Measurements from ENCODE around the gene PPP1R3C.

The PPP1R3C gene

GRCh38 chr10:91593366-91593765 lies 39.5 kb downstream of the PPP1R3C start:
- TF ChIP-seq CTCF (IDR thresholded peaks at IDR 0.05; ENCODE audit: low read length, missing control alignments): no peak
- no peak for DNase-seq (ENCODE audit: low read depth)
- no peak overlapping the region for H3K4me3 ChIP-seq (replicated peaks; ENCODE audit: low read depth, low read length)

GRCh38 chr10:91592266-91592975 lies 40.5 kb downstream of the PPP1R3C start:
- no peak overlapping the region for H3K4me3 ChIP-seq (replicated peaks; ENCODE audit: low read depth, low read length)
- no peak for DNase-seq (ENCODE audit: low read depth)
- no peak for TF ChIP-seq CTCF (IDR thresholded peaks at IDR 0.05; ENCODE audit: low read length, missing control alignments)

GRCh38 chr10:91591797-91592174 lies 41.1 kb downstream of the PPP1R3C start:
- no peak for TF ChIP-seq CTCF (IDR thresholded peaks at IDR 0.05; ENCODE audit: low read length, missing control alignments)
- H3K4me3 ChIP-seq (replicated peaks; ENCODE audit: low read depth, low read length): no peak overlapping the region
- DNase-seq (ENCODE audit: low read depth): no peak

- no peak overlapping the region for H3K4me3 ChIP-seq (replicated peaks; ENCODE audit: low read depth, low read length)
- TF ChIP-seq CTCF (IDR thresholded peaks at IDR 0.05; ENCODE audit: low read length, missing control alignments): no peak
- peak; percentile 72 for DNase-seq (ENCODE audit: low read depth)
These were observed 41.7 kb downstream of the PPP1R3C start for GRCh38 chr10:91590904-91591796.

- no peak for TF ChIP-seq CTCF (IDR thresholded peaks at IDR 0.05; ENCODE audit: low read length, missing control alignments)
- DNase-seq (ENCODE audit: low read depth): peak; percentile 88
- H3K4me3 ChIP-seq (replicated peaks; ENCODE audit: low read depth, low read length): no peak overlapping the region
These were observed 42.5 kb downstream of the PPP1R3C start for GRCh38 chr10:91590142-91590903.

GRCh38 chr10:91589658-91590035 lies 43.2 kb downstream of the PPP1R3C start:
- no peak overlapping the region for H3K4me3 ChIP-seq (replicated peaks; ENCODE audit: low read depth, low read length)

More at GRCh38 chr10:91589658-91590035, 43.2 kb downstream of the PPP1R3C start:
- DNase-seq (ENCODE audit: low read depth): no peak
- TF ChIP-seq CTCF (IDR thresholded peaks at IDR 0.05; ENCODE audit: low read length, missing control alignments): no peak
